Sigmoid colon (tissue), 4 donors: ENCODE measurements around the gene CLDN2.

Experiments used
- EP300 ChIP-seq, 4 donors: sonication (generic); formaldehyde crosslinking; IDR thresholded peaks; one replicate each; pipeline ENCODE4 v1.6.1; 2017; ENCODE audit warnings: antibody characterized with exemption in 4 of 4
- TF ChIP-seq, protein P1 (sequence below), 4 experiments: fragments of 450-650 bp in 3 of 4; fragments of 200-600 bp in 1 of 4; IDR thresholded peaks; one replicate each; pipeline ENCODE4 v1.5.1; 2016 to 2019; ENCODE audit warnings: antibody characterized with exemption in 4 of 4, mild to moderate bottlenecking in 3 of 4, moderate library complexity in 2 of 4

DNA sequence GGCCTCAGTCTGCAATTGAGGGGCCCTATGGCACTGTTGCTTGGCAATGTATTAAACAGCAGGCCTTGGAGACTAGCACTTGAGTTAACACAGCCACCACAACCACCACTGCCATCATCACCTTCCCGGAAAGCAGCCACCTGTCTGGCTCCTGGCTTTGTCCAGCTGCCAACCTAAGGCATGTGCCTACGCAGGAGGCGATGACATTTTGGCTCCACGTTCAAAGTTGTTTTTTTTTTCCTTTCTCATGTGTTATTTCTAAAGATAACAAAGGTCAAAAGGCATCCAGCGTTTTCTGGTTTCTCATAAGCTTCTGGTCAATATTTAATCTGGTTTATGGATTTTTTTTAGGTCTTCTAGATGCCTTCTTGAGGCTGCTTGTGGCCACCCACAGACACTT, 7.5 kb downstream of the CLDN2 start:
- TF ChIP-seq, protein P1, sequence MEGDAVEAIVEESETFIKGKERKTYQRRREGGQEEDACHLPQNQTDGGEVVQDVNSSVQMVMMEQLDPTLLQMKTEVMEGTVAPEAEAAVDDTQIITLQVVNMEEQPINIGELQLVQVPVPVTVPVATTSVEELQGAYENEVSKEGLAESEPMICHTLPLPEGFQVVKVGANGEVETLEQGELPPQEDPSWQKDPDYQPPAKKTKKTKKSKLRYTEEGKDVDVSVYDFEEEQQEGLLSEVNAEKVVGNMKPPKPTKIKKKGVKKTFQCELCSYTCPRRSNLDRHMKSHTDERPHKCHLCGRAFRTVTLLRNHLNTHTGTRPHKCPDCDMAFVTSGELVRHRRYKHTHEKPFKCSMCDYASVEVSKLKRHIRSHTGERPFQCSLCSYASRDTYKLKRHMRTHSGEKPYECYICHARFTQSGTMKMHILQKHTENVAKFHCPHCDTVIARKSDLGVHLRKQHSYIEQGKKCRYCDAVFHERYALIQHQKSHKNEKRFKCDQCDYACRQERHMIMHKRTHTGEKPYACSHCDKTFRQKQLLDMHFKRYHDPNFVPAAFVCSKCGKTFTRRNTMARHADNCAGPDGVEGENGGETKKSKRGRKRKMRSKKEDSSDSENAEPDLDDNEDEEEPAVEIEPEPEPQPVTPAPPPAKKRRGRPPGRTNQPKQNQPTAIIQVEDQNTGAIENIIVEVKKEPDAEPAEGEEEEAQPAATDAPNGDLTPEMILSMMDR (IDR thresholded peaks at IDR 0.05), result no peak
- no peak for TF ChIP-seq EP300 (IDR thresholded peaks at IDR 0.05)
